GM21367 (cell line): ENCODE results near the gene TAOK1.

Source experiments
- ATAC-seq: cut with Tn5 transposase; IDR thresholded peaks from one replicate; pipeline ENCODE4 v1.9.1; 2021; ENCODE audit not compliant: unreplicated experiment

TAOK1 gene

DNA sequence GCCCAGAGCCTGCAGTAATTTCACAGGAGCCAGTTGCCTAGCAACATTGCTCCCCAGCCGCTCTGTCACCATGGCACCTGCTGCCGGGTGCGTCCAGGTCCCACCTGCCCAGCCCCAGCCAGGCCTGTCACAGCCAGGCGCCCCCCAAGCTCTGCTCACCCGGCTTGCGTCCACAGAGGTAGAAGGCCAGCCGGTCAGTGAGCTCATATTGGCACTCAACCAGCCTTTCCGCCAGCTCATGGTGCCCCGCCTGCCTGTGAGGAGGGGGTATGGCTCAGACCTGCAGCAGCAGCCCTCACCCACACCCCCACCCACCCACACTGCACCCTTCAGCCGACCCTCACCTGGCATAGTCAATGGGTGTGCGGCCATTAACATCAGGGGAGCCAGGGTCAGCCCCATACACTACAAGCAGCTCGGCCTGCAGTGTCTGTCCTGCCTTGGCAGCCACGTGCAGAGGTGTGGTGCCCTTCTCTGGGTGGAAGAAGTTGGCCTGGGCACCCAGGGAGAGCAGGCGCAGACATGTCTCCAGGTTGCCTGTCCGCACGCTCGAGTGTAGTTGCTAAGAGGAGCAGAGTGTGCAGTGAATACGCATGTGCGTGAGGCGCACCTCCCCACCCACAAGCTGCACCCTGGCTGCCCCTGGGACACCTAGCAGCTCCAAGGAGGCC, 191.6 kb downstream of the TAOK1 start:
- no peak for ATAC-seq

DNA sequence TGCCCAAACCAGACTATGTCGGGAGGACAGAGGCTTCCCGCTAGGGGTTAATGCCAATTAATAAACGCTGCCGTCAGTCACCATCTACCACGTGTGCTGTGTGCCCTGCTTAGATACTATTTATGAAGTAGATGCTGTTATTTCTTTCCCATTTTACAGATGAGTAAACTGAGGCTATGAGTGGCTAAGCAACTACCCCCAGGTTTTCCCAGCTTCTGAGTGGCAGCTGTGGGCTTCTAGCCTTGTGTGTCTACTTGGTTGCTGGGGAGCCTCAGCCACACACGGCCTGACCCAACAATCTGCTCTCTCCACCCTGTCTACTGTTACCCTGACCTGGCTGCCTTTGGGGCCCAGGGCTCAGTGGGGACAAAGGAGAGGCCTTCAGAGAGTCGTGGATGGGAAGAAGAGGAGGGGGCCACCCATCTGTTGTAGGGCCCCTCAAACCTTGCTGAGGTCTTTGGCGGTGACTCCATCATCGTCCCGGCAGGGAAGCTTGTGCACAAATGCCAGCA, 192.1 kb downstream of the TAOK1 start:
- no peak for ATAC-seq

DNA sequence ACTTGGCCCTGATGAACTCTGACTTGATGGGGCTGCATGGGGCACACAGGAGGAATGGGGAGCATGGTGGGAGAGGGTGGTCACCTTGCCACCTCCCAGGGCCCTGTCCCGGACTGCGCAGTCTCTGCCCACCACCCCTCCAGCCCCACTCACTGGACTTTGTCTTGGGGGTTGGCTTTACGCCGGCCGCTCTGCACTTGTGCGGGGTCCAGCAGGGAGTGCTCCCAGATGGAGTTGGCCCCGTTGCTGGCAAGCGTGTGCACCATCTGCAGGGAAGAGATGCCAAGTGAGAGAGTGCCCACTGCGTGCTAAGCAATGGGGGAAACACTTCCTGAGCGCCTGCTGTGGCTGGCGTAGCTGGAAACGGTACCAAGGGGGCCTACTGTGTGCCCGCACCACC, 192.6 kb downstream of the TAOK1 start:
- ATAC-seq, result no peak

DNA sequence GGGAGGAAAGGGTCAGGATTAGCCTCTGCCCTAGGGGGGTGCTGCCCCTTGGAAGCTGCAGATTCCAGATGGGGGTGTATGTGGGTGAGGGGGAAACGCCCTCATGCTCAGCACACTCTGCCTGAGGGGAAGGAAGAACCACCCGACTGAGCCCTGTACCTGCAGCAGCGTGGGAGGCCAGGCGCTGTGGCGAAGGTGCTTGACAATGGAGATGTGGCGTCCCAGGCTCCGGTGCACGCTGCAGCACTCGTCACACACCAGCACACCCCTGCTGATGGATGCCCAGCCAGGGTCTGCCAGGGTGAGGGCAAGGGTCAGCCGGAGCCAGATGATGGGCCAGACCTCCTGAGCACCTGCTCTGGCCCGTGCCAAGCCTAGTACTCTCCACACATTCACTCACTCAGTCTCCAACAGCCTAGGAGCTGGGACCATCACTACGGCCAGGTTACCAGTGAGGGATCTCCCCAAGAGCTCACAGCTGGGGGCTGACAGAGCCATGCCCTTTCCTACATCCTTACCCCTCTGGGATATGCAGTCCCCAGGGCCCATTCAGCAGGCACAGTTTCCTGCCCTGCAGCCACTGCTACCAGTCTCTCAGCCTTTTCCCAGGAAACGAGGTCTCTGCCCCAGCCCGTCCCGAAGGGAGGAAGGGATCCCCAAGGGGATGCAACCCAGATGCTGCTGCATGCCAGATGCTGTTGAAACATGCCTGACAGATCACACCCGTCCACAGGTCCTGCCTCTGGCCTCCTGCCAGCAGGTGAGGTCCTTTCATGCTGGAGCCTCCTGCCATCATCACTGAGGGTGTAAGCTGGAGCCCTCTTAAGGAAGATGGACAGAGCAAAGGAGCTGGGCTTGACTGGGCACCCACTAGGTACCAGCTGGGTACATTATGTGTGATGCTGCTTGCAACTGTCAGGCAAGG, 193.4 kb downstream of the TAOK1 start:
- no peak for ATAC-seq

DNA sequence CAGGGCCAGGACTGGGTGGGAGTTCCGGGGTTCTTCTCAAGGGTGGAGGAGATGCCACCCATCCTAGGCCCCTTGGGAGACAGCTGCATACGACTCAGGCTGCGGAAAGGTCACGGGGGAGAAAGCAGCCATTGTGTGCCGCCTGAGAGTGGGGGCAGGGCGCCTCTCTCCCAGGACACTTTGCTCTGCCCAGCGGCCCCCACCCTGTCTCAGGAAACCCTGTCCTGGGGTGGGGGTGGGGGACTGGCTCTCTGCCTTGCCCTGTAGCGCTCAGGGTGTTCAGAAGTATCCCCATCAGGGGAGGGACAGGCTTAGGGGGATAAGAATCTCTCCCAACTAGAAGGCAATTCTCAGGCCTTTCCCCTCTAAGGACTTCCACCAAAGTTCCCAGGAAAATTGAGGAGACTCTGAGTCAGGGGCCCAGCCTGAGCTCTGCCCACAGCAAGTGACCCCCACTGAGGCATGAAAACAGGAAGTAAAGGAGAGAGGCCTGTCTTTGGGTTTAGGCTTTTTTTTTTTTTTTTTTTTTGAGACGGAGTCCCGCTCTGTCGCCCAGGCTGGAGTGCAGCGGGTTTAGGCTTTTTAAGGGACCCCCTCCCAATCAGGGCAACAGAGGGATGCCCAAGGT, 194.4 kb downstream of the TAOK1 start:
- no peak for ATAC-seq

DNA sequence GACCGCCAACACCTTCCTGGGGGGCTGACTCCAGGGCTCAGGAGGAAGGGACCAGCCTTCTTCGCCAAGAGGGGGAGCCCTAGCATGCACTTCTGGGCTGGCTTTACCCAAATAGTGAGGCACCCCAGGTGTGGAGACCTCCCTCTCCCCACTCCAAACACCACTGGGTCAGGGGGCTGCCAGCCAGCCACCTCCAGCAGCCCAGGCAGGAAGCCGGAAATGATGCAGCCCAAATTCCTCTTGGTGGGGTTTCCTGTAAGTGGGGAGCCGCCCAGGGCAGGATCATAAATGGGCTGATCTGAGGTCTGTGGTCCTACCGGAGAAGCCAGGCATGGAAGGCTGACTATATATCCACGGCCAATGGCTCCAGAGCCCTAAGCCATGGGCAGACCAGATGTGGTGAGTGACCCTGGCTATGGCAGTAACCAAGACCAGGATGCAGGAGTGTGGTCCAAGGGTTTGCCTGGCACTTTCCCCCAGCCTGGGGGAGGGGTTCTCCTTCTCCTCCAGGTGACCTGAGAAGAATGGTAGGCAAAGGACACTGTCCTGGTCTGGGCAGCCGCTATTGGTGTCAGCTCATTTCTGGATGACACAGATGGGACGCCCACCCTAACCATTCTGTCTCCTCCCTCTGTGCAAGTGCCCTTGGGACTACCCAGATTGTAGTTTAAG, 195.1 kb downstream of the TAOK1 start:
- ATAC-seq, result no peak

DNA sequence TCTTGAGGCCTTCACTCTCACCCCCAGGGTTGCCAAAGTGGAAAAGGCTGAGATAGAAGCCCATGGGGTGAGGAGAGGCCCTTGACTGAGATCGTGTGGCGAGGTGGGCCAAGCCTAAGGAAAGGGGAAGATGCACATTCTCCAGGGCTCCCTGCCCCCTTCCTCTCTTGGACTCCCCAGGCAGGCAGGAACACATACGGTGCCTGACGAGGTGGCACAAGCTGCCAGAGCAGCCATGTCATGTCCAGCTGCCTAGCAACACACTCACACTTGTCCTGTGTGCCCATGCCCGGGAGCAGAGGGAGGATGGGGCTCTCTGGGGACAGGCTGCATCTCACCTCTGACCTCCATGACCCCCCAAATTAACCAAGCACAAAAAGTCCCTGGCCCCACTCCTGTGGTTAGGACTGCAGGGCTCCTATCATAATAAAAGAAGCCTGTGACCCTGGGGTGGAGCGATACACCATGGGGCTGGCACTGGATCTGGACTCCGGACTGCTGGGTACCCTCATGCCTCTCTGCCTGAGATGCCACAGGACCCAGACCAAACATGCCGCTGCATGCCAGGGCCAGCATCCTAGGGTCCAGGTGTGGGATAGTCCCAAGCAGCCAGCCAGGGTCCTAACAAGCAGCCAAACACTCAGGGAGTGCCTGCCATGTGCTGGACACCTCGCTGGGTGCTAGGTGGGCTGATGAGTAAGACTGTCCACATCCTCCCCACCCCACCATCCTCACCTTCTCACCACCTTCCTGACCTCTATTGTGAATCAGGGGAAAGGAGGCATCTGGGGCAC, 196.7 kb downstream of the TAOK1 start:
- ATAC-seq, result no peak

DNA sequence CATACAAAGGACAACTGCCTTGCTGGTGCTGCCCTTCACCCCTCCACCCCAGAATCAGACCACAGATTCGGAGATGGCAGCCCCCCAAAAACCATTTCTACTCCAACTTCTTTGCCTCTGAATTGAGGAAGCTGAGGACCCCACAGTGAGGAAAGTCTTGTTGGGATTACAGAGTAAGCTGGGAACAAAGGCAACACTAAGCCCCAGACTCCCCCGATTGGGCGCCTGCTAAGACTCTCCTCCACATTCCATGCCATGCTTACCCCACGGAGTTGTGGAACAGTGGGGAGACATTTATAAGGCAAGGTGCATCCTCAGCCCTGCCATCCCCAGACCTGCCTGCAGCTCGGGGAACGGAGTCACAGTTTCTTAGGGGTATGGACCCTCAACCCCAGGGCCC, 197.4 kb downstream of the TAOK1 start:
- no peak for ATAC-seq

DNA sequence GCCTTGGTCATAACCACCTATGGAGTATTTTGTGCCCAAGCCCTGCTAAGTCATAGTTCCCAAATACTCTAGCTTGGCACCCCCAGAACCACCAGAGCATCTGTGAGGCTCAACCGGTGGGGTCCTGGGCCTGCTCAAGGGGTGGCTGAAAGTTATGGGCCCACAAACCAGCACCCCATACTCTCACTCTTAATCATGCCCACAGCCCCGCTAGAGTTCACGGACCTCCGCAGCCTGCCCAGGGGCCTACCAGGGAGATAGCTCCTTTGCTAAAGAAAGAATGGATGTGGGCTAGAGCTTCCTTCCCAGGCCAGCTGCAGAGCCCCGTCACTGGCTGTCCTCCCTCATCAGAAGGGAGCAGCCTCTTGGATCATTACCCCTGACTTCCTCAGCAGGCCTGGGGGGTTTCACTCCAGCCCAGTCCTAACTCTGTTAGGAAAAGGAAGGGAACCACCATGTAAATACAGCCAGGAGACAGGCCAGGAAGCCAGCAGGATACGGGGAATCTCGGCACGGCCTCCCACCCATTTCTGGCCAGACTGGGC, 197.9 kb downstream of the TAOK1 start:
- no peak for ATAC-seq

DNA sequence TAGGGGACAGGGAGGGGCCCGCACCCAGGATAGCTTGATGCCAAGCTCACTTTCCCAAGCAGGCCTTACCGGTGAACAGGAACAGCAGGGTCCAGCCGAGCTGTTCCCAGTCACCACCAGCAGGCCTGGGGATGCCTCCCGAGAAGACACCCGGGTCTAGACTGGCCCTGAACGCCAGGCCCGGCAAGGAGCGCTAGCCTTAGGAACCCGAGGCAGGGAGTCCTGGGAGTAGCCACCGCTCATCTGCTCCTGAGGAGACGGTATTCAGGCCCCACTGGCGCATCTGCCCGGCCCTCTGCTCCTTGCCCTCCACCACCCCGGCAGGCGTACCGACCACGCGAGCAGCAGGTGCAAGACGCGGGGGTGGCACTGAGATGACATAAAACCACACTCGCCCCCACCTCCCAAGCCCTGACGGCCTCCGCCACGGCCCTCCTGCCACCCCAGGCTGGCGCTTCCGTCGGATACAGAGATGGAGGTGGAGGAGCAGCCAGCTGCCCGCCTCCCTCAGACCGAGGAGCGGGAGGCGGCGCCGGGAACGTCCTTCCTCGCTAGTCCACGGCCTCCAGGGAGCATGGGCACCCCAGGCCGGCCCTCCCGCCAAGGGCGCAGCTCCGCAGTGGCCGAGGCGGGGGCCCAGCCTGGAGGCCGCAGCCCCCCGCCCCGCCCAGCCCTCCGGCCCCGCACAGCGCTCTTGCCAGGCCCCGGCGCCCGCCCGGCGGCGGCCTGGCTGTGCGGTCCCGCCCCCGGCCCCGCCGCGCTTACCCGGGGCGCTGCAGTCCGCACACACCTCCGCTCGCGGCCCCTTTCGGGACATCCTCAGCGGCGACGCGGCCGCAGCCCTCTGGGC, 198.6 kb downstream of the TAOK1 start:
- peak; percentile 7 for ATAC-seq

DNA sequence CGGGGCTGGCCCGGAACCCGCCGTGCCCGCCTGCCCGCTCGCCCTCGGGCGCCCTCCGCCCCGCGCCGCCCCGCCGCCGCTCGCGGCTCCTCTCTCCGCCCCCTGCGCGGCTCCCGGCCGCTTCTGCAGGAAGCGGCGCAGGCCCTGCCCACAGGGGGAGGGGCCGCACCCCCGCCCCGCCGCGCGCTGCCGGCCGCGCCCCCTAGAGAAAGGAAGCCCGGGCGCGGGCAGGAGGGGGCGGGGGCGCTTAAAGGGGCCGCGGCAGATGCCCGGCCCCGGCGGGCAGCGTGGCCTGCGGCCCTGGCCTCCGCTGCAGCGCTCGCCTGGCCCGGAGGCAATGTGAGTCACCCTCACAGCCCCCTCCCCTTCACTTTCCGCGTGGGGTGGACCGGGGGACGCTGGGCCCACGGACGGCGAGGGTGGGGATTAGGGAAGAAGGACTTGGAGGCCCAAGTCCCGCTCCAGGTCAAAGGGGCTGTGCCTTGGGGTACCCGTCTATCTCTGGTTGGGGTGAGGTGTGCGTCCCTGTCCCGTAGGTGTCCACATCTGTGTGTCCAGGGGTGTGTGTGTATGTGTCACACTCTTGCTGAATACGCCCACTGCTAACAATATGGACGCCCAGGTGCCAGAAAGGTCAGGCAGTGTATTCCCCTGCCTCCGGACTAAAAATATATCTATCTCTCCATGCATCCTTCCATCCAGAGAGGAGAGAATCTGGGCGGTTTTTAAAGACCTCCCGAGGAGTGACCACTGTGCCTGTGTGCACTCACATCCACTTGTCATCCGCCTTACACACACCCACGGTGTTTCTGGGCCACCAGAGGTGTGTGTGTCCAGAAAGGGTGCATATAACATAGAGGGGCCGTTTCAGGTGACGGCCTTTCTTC, 199.6 kb downstream of the TAOK1 start, which contains the start of gene GIT1:
Gene GIT1, minus strand, starts transcription at position 125 of the 887 bp plus-strand sequence. CDS start 270 bp downstream, outside the sequence.
- peak; percentile 50 for ATAC-seq

DNA sequence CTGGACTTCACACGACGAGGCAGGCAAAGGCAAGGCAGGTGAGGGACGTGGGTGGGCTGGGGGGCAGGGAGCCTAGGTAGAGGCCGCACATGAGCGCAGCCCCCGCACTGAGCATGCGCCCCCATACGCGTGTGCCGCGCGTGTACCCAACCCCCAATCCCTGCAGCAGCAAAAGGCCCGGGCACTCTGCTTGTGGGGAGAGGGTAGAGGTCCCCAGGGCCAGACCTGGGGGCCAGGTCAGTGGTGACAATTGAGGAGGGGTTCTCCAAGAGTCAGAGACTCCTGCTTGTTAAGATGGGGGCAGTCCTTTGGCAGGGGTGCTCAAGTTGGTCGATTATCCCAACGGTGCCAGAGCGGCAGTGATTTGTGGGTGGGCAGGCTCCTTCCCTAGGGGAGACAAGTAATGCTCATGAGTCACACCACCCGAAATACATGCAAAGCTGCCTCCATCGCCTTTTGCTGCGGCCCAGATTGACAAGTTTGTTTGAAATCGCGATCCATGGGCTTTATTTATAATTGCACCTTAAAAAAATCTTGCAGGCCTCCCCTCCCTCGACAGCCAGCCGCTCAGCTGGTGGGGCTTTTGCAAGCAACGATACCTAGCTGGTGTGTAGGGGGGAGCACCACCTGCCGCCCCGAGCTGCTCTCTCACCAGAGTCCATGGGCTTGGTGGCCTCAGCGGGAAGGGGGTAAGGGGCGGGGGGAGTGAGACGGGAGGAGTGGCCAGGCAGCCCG, 200.4 kb downstream of the TAOK1 start:
- no peak for ATAC-seq

DNA sequence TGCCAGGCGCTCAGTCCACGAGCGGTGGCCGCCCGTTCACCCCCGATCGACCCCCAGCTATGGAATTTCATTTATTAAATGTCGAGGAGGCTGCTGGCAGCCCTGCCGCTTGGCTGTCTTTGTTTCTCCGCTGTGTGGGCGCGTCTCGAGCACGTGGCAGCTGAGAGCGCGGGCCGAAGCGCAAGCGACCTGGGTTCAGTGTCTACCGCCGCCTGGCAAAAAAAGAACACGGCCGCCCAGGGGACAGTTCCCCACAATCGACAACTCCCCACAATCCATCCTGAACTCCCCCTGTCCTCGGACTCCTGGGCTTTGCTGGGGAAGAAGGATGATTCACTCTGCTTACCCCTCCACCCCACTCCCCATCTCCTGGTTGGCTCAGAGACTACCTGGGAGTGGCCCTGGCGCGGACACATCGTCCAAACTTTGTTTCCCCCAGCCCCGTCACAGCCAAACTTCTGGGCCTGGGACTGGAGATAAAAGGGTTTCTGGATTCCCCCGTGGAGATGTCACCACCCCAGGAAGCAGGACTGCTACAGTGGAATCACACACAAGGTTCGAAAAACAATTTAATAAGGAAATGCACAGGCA, 201.1 kb downstream of the TAOK1 start:
- ATAC-seq, result no peak

DNA sequence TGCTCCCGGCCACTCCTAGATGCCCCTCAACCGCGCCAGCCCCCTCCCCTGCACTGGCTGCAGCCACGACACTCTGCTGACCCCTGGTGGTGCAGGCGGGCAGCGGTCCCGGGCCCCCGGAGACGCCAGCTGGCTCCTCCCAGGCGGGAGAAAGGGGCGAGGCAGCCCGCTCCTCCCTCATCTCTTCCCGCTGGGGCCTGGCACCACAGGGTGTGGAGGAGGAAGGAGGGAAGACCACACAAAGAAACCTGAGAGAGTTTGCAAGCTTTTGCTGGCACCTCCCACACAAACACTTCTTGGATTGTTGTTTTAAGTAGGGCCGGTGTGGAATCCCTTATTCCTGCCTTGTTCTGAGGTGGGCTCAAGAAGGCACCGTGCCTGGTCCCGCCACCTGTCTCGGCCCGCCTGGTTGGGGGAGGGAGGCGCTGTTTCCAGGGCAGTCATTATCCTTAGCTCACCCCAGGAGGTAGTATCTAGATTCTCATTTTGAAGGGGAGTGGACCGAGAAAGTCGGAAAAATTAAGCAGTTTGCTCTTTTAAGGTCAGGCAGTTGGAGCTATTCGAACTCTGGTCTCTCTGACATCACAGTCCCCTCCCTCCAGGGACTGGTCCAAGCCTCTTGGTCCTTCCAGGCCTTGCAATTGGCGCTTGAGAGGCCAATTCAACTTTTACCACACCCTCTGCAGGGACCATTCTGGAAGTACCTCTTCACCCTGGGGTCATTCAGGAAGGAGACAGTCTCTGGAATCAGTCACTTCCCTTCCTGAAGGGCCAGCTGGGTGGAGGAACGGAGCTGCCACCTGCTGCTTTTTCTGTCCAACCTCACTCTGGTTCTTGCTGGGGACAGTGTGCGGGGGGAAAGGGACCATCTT, 201.8 kb downstream of the TAOK1 start:
- ATAC-seq, result no peak

DNA sequence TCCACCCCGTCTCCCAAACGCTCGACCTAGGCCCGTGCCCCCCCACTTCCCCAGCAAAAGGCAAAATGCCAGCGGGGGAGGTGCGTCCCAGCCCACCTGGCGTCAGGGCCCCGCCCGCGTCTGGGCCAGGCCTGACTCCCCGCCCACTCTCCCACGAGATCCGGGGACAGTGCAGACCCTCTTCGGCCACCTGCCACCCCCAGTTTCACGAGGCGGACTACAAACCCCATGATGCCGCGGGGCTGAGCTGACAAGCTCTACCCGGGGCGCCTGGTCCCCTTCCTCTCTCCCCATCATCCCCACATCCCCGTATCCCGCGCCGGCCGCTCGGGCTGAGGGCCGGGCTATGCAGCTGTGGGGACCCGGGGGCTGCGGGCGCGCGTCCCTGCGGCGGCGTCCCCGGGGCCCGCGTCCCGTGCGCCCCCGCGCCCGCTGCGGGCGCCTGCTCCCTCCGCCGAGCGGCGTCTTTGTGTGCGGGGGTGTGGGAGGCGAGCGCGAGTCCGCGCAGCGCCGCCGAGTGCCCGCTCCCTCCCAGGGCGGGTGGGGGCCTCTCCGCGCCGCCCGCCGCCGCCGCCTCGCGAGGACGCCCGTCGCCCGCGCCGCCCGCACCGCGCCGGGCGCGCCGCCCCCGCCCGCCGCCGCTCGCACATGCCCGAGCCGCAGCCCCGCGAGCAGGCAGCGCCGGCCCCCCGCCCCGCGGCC, 202.8 kb downstream of the TAOK1 start, which contains the start of gene ANKRD13B:
Gene ANKRD13B, plus strand, starts transcription at position 283 of the 702 bp plus-strand sequence. CDS start 490 bp downstream, outside the sequence.
- ATAC-seq, result no peak
